A204.1 (cell line): ENCODE data around the gene PRKAR1A.
"Not testable (repeated sequence)": the region's sequence is repeated elsewhere in the genome, so short reads cannot be mapped to it uniquely, and the experiment has no call there.

Experiments used
- FAIRE-seq: peaks from 2 replicates; lab custom pipeline; 2012; peaks lifted over from hg19 to GRCh38; lab: Jason Lieb, UNC

Gene PRKAR1A

GRCh38 chr17:68512247-68512959 is at the start of gene PRKAR1A:
Gene PRKAR1A, plus strand, starts transcription at chr17:68512430. Its CDS starts 2,970 bp downstream, at chr17:68515400.
- FAIRE-seq = no peak

- FAIRE-seq = no peak
These were observed 48.8 kb upstream of the PRKAR1A start for GRCh38 chr17:68463211-68464019.

- FAIRE-seq = no peak
These were observed 43.9 kb upstream of the PRKAR1A start for GRCh38 chr17:68468334-68468733.

DNA sequence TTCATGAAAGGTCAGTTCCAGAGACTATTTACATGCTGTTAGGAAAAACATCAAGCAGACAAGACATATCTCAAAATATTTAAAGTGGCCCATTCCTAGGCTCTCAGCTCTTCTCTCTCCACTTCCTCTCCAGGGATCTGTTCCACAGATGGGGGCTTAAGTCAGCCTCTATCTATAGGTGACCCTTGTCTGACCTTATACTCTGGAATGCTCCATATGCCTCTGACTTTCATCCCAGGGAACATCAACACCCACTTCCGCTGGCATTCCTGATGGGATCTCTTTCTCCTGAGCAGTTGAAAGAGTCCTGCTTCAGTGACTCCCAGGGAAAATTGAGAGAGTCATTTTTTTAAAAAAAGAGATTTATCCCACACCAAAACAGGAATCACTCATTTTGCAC is 43.4 kb upstream of the PRKAR1A start:
- no peak for FAIRE-seq

GRCh38 chr17:68470961-68471360 is 41.3 kb upstream of the PRKAR1A start:
- no peak for FAIRE-seq

DNA sequence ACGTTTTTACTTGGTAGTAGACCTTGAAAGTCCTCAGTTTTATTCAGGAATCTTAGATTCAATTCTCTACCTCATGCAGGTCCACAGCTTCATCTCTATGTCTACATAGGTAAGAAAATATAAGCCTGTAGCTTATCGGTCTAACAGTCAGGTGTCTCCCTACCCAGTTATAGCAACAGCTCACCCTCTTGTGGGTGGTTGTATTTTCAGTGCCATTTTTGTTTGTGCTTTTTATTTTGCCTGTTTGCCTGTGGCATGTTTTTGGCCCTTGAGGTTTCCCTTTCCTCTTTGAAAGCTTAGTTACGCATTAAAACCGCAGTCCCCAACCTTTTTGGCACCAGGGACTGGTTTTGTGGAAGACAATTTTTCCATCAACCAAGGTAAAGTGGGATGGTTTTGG is 31.3 kb upstream of the PRKAR1A start:
- FAIRE-seq = no peak

- no peak for FAIRE-seq
These were observed 29.6 kb upstream of the PRKAR1A start for GRCh38 chr17:68482576-68483041.

DNA sequence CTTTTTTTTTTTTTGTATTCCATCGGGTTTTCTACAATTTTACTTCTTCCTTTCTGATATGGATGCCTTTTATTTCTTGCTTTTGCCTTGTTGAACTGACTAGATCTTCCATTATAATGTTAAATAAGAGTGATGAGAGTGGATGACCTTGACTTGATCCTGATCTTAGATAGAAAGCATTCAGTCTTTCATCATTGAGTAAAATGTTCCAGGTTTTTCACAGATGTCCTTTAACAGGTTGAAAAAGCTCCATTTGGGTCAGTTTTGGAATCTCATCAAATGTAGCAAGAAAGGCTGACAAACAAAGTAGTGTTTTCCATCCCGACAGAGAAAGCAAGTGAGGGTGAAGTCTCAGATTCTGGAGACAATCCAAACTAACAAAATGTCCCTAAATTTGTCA is 27.8 kb upstream of the PRKAR1A start:
- no peak for FAIRE-seq

DNA sequence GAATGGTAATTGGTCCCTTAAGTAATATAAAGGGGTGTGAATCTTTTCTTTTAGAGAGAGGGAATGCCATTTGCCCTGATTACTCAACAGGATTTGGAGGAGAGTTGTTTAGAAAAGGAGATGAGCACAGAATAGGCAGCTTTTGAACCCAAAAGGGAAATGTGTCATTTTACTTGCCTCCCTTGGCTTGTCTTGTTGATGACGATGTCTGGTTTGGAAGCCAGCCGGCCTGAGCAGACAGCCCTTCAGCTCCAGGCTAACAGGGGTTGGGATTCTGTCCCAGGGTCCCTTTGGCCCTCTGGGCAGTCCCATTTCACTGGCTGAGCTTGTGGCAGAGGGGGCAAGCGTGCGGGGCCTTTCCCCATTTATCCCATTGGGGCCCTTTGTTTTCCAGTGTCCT is 22.3 kb upstream of the PRKAR1A start:
- no peak for FAIRE-seq

DNA sequence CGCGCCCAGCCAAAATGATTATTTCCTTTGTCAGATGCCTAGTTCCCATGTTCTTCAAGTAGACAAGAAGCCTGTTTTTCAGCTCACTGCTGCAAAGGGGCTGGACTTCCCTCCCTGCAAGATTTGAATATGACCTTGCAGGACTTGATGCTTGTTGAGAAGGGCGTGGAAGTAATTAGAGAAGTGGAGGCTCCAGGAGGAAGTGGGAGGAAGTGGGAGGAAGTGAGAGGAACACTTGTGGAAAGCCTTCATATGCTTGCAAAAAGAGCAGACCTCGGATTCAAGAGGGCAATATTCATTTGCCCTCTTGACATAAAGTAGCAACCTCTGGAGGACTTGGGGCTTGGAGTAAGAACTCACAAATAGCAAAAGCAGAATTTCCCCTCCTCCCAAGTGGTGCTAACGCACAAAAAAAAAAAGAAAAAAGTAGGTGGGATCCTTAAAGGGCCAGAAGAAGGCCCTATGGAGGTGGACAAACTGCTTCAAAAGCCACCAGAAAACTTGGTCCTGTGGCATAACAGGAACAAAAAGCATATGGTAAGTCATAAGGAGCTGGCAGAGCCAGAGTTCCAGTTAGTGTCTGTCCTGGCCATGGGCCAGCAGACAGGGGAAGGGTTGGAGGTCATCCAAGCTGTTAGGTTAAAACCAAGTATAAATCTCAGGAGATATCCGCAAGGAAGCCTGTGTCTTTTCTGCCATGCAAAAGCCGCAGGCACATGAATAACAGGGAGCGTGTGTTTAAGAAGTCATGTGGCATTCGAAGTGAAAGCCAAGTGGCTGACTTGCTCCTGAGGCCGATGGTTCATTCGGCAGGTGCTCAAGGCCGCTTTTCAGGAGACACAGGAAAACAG is 20.6 kb upstream of the PRKAR1A start:
- no peak for FAIRE-seq

DNA sequence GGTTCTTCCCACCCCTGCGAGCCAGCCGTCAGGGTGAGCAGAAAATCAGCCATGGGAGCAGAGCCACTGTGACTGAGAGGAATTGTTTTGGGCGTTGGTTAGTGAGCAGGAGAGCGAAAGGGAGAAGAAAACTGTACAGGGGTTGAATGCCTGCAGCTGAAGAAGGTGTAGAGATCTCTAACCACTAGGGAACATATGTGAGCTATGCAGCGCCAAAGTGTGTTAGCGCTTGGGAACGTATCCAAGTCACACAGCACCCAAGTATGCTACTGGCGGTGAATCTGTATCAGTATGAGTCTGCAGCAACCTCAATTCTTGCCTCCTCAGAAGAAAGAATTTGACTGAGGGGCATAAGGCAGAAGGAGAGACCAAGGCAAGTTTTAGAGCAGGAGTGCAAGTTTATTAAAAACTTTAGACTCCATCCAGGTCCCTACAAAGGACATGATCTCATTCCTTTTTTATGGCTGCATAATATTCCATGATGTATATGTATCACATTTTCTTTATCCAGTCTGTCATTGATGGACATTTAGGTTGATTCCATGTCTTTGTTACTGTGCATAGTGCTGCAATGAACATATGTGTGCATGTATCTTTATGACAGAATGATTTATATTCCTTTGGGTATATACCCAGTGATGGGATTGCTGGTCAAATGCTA is 19.7 kb upstream of the PRKAR1A start:
- FAIRE-seq = not testable (repeated sequence)

DNA sequence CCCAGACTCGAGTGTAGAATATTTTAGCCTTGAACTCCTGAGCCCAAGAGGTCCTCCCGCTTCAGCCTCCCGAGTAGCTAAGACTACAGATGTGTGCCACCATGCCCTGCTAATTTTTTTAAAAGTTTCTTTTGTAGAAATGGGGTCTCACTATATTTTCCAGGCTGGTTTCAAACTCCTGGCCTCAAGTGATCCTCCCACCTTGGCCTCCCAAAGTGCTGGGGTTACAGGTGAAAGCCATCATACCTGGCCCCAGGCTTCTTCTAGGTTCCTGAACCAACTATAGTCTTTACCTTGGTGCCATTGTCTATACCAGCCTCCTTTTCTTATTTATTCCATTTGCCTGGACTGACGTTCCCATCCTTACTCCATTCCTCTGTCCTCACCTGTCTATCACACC is 17.1 kb upstream of the PRKAR1A start:
- FAIRE-seq = no peak

DNA sequence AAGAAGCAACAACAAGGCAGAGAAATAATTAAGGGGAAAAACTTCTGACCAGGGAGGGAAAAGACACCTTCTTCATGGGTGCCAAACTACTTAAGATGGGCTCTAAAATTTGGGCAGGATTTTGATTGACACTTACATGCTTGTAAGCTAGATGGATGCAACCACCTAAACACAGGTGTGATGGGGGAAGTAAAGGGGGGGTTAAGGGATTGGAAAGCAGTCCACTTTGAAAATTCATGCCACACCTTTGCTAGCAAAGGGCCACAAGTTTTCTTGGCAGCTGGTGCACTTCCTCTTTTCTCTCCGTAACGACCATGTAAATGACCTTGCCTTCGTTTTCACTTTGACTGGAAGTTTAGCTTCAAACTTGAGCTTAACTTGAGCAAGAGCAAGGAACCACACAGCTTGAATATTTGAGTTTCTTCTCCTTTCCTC is 14.3 kb upstream of the PRKAR1A start:
- no peak for FAIRE-seq

DNA sequence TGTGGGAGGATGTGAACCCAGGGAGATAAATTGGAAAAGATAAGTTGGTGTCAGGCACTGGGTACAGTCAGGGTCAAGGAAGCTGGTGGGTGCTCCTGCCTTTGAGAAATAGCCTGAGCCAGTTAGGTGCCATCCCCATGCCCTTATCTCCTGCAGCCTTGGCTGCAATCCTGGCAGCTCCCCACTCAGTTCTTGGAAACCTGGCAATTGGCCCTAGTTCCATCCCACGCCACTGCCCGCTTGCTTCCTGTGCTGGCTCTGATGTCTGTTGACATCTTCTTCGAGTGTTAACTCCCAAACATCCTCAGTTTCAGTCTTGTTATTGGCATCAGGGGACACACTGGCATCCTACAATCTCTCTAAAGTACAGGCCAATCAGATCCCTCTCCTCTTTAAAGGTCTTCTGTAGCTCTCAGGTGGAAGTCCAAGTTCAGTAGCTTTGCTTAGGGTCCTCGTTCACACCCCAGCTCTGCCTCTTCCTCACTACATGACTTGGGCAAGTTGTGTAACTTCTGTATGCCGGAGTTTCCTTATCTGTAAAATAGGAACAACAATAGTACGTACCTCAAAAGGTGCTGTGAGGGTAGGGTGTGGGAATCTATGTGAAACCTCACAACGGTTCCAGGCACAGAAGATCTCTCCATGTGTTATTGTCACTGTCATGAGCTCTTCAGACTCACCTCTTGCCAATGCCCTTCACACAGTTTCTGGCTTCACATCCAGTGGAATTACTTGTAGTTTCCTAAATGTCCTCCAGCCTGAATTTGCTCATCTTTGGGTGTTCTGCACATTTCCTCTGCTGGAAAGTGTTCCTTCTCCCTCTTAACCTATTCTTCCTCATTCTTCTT is 13.5 kb upstream of the PRKAR1A start:
- no peak for FAIRE-seq

GRCh38 chr17:68499587-68499986 is 12.6 kb upstream of the PRKAR1A start:
- FAIRE-seq = no peak

- FAIRE-seq = no peak
These were observed 11.2 kb upstream of the PRKAR1A start for GRCh38 chr17:68501074-68501473.

- no peak for FAIRE-seq
These were observed 6.3 kb upstream of the PRKAR1A start for GRCh38 chr17:68505951-68506350.

GRCh38 chr17:68507576-68507975 is 4.7 kb upstream of the PRKAR1A start:
- no peak for FAIRE-seq

DNA sequence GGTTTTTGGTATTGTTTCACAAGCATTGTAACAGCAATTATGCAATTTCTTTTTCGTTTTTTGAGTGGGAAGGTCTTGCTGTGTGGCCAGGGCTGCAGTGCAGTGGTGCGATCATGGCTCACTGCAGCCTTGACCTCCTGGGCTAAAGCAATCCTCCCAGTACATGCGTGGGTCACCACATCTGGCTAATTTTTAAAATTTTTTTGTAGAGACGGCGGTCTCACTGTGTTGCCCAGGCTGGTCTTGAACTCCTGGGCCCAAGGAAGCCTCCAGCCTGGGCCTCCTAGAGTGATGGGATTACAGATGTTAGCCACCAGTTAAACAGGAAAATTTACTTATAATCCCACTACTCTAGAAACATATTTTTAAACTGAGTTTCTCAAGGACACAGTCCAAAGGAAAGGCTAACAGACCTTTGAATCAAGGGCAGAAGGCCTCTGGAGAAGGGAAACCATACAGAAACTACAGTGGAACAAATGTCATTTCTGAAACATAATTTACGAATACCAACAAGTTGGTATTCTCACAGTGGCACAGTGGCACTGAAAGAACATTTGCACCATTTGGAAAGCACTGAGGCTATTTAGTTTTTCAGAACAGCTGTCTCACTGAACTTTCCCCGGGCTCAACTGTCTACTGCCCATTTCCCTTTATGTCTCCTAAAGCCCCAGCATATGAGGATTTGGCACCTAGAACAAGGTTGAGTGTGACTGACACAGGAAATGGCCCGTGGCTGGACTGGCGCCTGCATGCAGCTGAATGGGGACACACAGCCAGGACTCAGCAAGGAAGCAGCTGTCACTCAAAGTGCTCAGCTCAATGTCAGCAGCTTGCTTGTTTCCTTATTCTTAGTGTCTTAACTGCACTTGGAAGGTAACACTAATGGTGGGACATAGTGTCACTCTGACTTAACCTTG is 2.8 kb upstream of the PRKAR1A start:
- FAIRE-seq = no peak

GRCh38 chr17:68511254-68511670 is 968 bp upstream of the PRKAR1A start:
- no peak for FAIRE-seq
